Esophagus muscularis mucosa (tissue), 3 donors: ENCODE results near the gene MADCAM1.

ENCODE experiments used
- POLR2A ChIP-seq: fragments of 450-650 bp; IDR thresholded peaks from one replicate; pipeline ENCODE4 v1.6.1; 2017; ENCODE audit warnings: antibody characterized with exemption, moderate library complexity, mild to moderate bottlenecking, low read depth
- POLR2AphosphoS5 ChIP-seq, 2 donors: sonication (generic); formaldehyde crosslinking; IDR thresholded peaks; one replicate each; pipeline ENCODE4 v1.6.1; 2017; ENCODE audit warnings: antibody characterized with exemption in 2 of 2
- TF ChIP-seq, protein P1 (sequence below), 3 experiments: fragments of 200-600 bp in 2 of 3; fragments of 450-650 bp in 1 of 3; sonication (generic) in 2 of 3; IDR thresholded peaks; one replicate each; pipeline ENCODE4 v1.5.1; 2017 to 2019; ENCODE audit warnings: antibody characterized with exemption in 3 of 3, mild to moderate bottlenecking in 2 of 3, moderate library complexity in 1 of 3

- TF ChIP-seq, protein P1, sequence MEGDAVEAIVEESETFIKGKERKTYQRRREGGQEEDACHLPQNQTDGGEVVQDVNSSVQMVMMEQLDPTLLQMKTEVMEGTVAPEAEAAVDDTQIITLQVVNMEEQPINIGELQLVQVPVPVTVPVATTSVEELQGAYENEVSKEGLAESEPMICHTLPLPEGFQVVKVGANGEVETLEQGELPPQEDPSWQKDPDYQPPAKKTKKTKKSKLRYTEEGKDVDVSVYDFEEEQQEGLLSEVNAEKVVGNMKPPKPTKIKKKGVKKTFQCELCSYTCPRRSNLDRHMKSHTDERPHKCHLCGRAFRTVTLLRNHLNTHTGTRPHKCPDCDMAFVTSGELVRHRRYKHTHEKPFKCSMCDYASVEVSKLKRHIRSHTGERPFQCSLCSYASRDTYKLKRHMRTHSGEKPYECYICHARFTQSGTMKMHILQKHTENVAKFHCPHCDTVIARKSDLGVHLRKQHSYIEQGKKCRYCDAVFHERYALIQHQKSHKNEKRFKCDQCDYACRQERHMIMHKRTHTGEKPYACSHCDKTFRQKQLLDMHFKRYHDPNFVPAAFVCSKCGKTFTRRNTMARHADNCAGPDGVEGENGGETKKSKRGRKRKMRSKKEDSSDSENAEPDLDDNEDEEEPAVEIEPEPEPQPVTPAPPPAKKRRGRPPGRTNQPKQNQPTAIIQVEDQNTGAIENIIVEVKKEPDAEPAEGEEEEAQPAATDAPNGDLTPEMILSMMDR (IDR thresholded peaks at IDR 0.05) = no peak
- no peak for TF ChIP-seq POLR2AphosphoS5 (IDR thresholded peaks at IDR 0.05)
- no peak for TF ChIP-seq POLR2A
These were observed 700 bp downstream of the MADCAM1 start for GRCh38 chr19:496986-497385.
